WTC11 (cell line): Measurements from ENCODE around the gene RAP1GAP. TPM values are rescaled to one million over a fixed set of nuclear protein-coding genes. Genes with fewer than 3 reads are reported as not detected.

Source experiments
- ATAC-seq: fragments of 200-7000 bp; cut with Tn5 transposase; 2 replicates; pipeline ENCODE4 v1.10.0; 2021; ENCODE audit warnings: mild to moderate bottlenecking, moderate library complexity
- CTCF ChIA-PET: fragments of 300-600 bp; sonication (Branson Sonifier 250); formaldehyde crosslinking; loops from one replicate; lab custom pipeline; 2021; ENCODE audit warnings: antibody characterized with exemption; lab: Charles Lee
- POLR2A ChIA-PET: fragments of 350-600 bp; sonication (Branson Sonifier 250); formaldehyde crosslinking; loops from one replicate; lab custom pipeline; 2021; ENCODE audit warnings: antibody characterized with exemption; lab: Charles Lee
- DNase-seq: peaks from one replicate; pipeline ENCODE4 v3.0.0; 2021; ENCODE audit warnings: low spot score
- H3K27ac Mint-ChIP-seq: 2 replicates; pipeline ENCODE4 v1.8.0; 2021; ENCODE audit warnings: mixed read lengths
- H3K27me3 Mint-ChIP-seq: 2 replicates; pipeline ENCODE4 v1.8.0; 2021; ENCODE audit warnings: low read depth, mild to moderate bottlenecking, moderate library complexity, mixed read lengths
- H3K36me3 Mint-ChIP-seq: 2 replicates; pipeline ENCODE4 v1.8.0; 2021; ENCODE audit warnings: mixed read lengths
- H3K4me1 Mint-ChIP-seq: 2 replicates; pipeline ENCODE4 v1.8.0; 2022; ENCODE audit warnings: mixed read lengths
- H3K4me3 Mint-ChIP-seq: 2 replicates; pipeline ENCODE4 v1.8.0; 2021; ENCODE audit warnings: mild to moderate bottlenecking, moderate library complexity, mixed read lengths
- H3K9me3 Mint-ChIP-seq: 2 replicates; pipeline ENCODE4 v1.8.0; 2021; ENCODE audit warnings: mixed read lengths
- ATF1 ChIP-seq: sonication (generic); formaldehyde crosslinking; IDR thresholded peaks from 2 replicates; pipeline ENCODE4 v1.8.1; 2023; ENCODE audit warnings: mild to moderate bottlenecking, moderate library complexity, missing genetic modification reagents
- GRHL2 ChIP-seq: fragments of 250-450 bp; sonication (Bioruptor Pico); IDR thresholded peaks from 2 replicates; pipeline ENCODE4 v1.8.0; 2022; ENCODE audit warnings: mild to moderate bottlenecking, moderate library complexity; ENCODE audit not compliant: insufficient replicate concordance, severe bottlenecking
- JUN ChIP-seq: sonication (generic); formaldehyde crosslinking; IDR thresholded peaks from 2 replicates; pipeline ENCODE4 v1.8.0; 2023; ENCODE audit warnings: mild to moderate bottlenecking, missing genetic modification reagents
- KAT7 ChIP-seq: sonication (generic); formaldehyde crosslinking; IDR thresholded peaks from 2 replicates; pipeline ENCODE4 v1.8.1; 2023; ENCODE audit warnings: missing genetic modification reagents, mild to moderate bottlenecking, borderline replicate concordance
- NR3C1 ChIP-seq: sonication (generic); formaldehyde crosslinking; conservative IDR thresholded peaks from 2 replicates; pipeline ENCODE4 v1.8.1; 2023; ENCODE audit warnings: low read depth, mild to moderate bottlenecking, missing genetic modification reagents
- PRRX2 ChIP-seq: fragments of 250-450 bp; sonication (Bioruptor Pico); IDR thresholded peaks from 2 replicates; pipeline ENCODE4 v1.8.0; 2021; ENCODE audit warnings: mild to moderate bottlenecking
- RORB ChIP-seq: fragments of 250-450 bp; sonication (Bioruptor Pico); IDR thresholded peaks from 2 replicates; pipeline ENCODE4 v1.9.0; 2021; ENCODE audit warnings: mild to moderate bottlenecking
- TEAD4 ChIP-seq: sonication (generic); formaldehyde crosslinking; IDR thresholded peaks from 2 replicates; pipeline ENCODE4 v1.8.0; 2022; ENCODE audit warnings: mild to moderate bottlenecking, missing genetic modification reagents
- ZNF396 ChIP-seq: fragments of 250-450 bp; sonication (Bioruptor Pico); IDR thresholded peaks from 2 replicates; pipeline ENCODE4 v1.8.0; 2021; ENCODE audit warnings: mild to moderate bottlenecking, moderate library complexity, borderline replicate concordance
- total RNA-seq: library from RNA; stranded (reverse); gene quantifications from 3 replicates; pipeline ENCODE4 v1.2.3, GENCODE V29; 2021
- TF ChIP-seq, protein P1 (sequence below): sonication (generic); formaldehyde crosslinking; IDR thresholded peaks from 2 replicates; pipeline ENCODE4 v1.8.1; 2023; ENCODE audit warnings: mild to moderate bottlenecking, missing genetic modification reagents
- TF ChIP-seq, protein P2 (sequence below): sonication (generic); formaldehyde crosslinking; IDR thresholded peaks from 2 replicates; pipeline ENCODE4 v1.8.1; 2023; ENCODE audit warnings: mild to moderate bottlenecking, missing genetic modification reagents
- TF ChIP-seq, protein P3 (sequence below): sonication (generic); formaldehyde crosslinking; conservative IDR thresholded peaks from 2 replicates; pipeline ENCODE4 v1.8.1; 2022; ENCODE audit warnings: mild to moderate bottlenecking, missing genetic modification reagents
- TF ChIP-seq, protein P4 (sequence below): sonication (generic); formaldehyde crosslinking; IDR thresholded peaks from 2 replicates; pipeline ENCODE4 v1.8.0; 2022; ENCODE audit warnings: mild to moderate bottlenecking, missing genetic modification reagents
- TF ChIP-seq, protein P5 (sequence below): sonication (generic); formaldehyde crosslinking; IDR thresholded peaks from 2 replicates; pipeline ENCODE4 v1.8.1; 2022; ENCODE audit warnings: low read depth, missing genetic modification reagents, borderline replicate concordance
- TF ChIP-seq, protein P6 (sequence below): sonication (generic); formaldehyde crosslinking; IDR thresholded peaks from 2 replicates; pipeline ENCODE4 v1.8.1; 2023; ENCODE audit warnings: mild to moderate bottlenecking, missing genetic modification reagents, moderate library complexity
- TF ChIP-seq, protein P7 (sequence below): sonication (generic); formaldehyde crosslinking; IDR thresholded peaks from 2 replicates; pipeline ENCODE4 v1.8.1; 2023; ENCODE audit warnings: mild to moderate bottlenecking, missing genetic modification reagents, moderate library complexity
- TF ChIP-seq, protein P8 (sequence below): fragments of 250-450 bp; sonication (Bioruptor Pico); IDR thresholded peaks from 2 replicates; pipeline ENCODE4 v2.1.2; 2022; ENCODE audit warnings: mild to moderate bottlenecking, moderate library complexity
- TF ChIP-seq, protein P9 (sequence below): sonication (generic); formaldehyde crosslinking; IDR thresholded peaks from 2 replicates; pipeline ENCODE4 v1.8.1; 2022; ENCODE audit warnings: missing genetic modification reagents, borderline replicate concordance

Gene RAP1GAP
- total RNA-seq, 1 experiment from 2014 or later = 7.6 TPM

DNA sequence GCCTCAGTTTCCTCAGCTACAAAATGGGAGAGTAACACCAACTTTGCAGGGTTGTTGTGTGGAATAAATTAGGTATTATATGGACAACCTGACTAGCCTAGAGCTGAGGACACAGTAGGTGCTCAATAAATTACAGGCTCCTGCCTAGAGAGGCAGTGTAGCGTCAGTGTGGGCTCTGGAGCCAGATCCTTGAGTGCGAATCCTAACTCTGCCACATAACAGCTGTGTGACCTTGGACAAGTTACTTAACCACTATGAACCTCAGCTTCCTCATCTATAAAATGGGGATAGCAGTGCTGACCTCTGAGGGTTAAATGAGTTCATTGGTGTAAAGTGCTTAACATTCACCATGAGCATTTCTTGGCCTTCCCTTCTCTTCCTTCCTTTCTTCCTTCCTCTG is 33.1 kb downstream of the RAP1GAP start:
- Mint-ChIP-seq H3K4me1 (peaks cover 29% of the 10 kb centered on the region), H3K27me3 (no peaks in the 10 kb centered on the region), H3K36me3 (no peaks in the 10 kb centered on the region), H3K9me3 (no peaks in the 10 kb centered on the region), H3K27ac (no peak overlapping the region), H3K4me3 (no peak overlapping the region)
- CTCF ChIA-PET = no interaction called here
- ATAC-seq (no peak), DNase-seq (no peak)
- POLR2A ChIA-PET = no interaction called here
- TF ChIP-seq, protein P1, sequence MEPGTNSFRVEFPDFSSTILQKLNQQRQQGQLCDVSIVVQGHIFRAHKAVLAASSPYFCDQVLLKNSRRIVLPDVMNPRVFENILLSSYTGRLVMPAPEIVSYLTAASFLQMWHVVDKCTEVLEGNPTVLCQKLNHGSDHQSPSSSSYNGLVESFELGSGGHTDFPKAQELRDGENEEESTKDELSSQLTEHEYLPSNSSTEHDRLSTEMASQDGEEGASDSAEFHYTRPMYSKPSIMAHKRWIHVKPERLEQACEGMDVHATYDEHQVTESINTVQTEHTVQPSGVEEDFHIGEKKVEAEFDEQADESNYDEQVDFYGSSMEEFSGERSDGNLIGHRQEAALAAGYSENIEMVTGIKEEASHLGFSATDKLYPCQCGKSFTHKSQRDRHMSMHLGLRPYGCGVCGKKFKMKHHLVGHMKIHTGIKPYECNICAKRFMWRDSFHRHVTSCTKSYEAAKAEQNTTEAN (CRISPR knock-in tag) = no peak
- TF ChIP-seq ZNF396 = no peak
- TF ChIP-seq, protein P2, sequence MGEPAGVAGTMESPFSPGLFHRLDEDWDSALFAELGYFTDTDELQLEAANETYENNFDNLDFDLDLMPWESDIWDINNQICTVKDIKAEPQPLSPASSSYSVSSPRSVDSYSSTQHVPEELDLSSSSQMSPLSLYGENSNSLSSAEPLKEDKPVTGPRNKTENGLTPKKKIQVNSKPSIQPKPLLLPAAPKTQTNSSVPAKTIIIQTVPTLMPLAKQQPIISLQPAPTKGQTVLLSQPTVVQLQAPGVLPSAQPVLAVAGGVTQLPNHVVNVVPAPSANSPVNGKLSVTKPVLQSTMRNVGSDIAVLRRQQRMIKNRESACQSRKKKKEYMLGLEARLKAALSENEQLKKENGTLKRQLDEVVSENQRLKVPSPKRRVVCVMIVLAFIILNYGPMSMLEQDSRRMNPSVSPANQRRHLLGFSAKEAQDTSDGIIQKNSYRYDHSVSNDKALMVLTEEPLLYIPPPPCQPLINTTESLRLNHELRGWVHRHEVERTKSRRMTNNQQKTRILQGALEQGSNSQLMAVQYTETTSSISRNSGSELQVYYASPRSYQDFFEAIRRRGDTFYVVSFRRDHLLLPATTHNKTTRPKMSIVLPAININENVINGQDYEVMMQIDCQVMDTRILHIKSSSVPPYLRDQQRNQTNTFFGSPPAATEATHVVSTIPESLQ (CRISPR knock-in tag) = no peak
- TF ChIP-seq, protein P3, sequence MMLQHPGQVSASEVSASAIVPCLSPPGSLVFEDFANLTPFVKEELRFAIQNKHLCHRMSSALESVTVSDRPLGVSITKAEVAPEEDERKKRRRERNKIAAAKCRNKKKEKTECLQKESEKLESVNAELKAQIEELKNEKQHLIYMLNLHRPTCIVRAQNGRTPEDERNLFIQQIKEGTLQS (CRISPR knock-in tag) = no peak
- TF ChIP-seq ATF1 (CRISPR knock-in tag) = no peak
- no peak for TF ChIP-seq PRRX2 (CRISPR knock-in tag)
- TF ChIP-seq, protein P4, sequence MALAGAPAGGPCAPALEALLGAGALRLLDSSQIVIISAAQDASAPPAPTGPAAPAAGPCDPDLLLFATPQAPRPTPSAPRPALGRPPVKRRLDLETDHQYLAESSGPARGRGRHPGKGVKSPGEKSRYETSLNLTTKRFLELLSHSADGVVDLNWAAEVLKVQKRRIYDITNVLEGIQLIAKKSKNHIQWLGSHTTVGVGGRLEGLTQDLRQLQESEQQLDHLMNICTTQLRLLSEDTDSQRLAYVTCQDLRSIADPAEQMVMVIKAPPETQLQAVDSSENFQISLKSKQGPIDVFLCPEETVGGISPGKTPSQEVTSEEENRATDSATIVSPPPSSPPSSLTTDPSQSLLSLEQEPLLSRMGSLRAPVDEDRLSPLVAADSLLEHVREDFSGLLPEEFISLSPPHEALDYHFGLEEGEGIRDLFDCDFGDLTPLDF (CRISPR knock-in tag) = no peak
- TF ChIP-seq TEAD4 (CRISPR knock-in tag) = no peak
- no peak for TF ChIP-seq NR3C1 (CRISPR knock-in tag)
- no peak for TF ChIP-seq KAT7 (CRISPR knock-in tag)
- TF ChIP-seq, protein P5, sequence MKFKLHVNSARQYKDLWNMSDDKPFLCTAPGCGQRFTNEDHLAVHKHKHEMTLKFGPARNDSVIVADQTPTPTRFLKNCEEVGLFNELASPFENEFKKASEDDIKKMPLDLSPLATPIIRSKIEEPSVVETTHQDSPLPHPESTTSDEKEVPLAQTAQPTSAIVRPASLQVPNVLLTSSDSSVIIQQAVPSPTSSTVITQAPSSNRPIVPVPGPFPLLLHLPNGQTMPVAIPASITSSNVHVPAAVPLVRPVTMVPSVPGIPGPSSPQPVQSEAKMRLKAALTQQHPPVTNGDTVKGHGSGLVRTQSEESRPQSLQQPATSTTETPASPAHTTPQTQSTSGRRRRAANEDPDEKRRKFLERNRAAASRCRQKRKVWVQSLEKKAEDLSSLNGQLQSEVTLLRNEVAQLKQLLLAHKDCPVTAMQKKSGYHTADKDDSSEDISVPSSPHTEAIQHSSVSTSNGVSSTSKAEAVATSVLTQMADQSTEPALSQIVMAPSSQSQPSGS (CRISPR knock-in tag) = no peak
- TF ChIP-seq, protein P6, sequence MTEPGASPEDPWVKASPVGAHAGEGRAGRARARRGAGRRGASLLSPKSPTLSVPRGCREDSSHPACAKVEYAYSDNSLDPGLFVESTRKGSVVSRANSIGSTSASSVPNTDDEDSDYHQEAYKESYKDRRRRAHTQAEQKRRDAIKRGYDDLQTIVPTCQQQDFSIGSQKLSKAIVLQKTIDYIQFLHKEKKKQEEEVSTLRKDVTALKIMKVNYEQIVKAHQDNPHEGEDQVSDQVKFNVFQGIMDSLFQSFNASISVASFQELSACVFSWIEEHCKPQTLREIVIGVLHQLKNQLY = no peak
- TF ChIP-seq, protein P7, sequence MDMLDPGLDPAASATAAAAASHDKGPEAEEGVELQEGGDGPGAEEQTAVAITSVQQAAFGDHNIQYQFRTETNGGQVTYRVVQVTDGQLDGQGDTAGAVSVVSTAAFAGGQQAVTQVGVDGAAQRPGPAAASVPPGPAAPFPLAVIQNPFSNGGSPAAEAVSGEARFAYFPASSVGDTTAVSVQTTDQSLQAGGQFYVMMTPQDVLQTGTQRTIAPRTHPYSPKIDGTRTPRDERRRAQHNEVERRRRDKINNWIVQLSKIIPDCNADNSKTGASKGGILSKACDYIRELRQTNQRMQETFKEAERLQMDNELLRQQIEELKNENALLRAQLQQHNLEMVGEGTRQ (CRISPR knock-in tag) = no peak
- TF ChIP-seq JUN (CRISPR knock-in tag) = no peak
- TF ChIP-seq GRHL2 (CRISPR knock-in tag) = no peak
- TF ChIP-seq, protein P8, sequence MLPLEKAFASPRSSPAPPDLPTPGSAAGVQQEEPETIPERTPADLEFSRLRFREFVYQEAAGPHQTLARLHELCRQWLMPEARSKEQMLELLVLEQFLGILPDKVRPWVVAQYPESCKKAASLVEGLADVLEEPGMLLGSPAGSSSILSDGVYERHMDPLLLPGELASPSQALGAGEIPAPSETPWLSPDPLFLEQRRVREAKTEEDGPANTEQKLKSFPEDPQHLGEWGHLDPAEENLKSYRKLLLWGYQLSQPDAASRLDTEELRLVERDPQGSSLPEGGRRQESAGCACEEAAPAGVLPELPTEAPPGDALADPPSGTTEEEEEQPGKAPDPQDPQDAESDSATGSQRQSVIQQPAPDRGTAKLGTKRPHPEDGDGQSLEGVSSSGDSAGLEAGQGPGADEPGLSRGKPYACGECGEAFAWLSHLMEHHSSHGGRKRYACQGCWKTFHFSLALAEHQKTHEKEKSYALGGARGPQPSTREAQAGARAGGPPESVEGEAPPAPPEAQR (CRISPR knock-in tag) = no peak
- TF ChIP-seq, protein P9, sequence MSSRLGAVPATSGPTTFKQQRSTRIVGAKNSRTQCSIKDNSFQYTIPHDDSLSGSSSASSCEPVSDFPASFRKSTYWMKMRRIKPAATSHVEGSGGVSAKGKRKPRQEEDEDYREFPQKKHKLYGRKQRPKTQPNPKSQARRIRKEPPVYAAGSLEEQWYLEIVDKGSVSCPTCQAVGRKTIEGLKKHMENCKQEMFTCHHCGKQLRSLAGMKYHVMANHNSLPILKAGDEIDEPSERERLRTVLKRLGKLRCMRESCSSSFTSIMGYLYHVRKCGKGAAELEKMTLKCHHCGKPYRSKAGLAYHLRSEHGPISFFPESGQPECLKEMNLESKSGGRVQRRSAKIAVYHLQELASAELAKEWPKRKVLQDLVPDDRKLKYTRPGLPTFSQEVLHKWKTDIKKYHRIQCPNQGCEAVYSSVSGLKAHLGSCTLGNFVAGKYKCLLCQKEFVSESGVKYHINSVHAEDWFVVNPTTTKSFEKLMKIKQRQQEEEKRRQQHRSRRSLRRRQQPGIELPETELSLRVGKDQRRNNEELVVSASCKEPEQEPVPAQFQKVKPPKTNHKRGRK = no peak
- TF ChIP-seq RORB (CRISPR knock-in tag) = no peak
